Calu3 (cell line): ENCODE results near the gene APBA2. TPM values are rescaled to one million over a fixed set of nuclear protein-coding genes. Genes with fewer than 3 reads are reported as not detected.

Experiments
- BruUV-seq: library from RNA; stranded (reverse); fragments of 400-500 nt; replicated peaks from 2 replicates; lab custom pipeline; 2021; lab: Mats Ljungman, UMichigan
- CTCF ChIA-PET: fragments of 300-600 bp; sonication (Branson Sonifier 250); formaldehyde crosslinking; loops from one replicate; lab custom pipeline; 2022; ENCODE audit warnings: antibody characterized with exemption; lab: Charles Lee
- DNase-seq: peaks from one replicate; pipeline ENCODE4 v3.0.0; 2022
- H3K27ac Mint-ChIP-seq: one replicate; pipeline ENCODE4 v1.8.0; 2022; ENCODE audit warnings: mixed read lengths; ENCODE audit not compliant: unreplicated experiment
- H3K27me3 Mint-ChIP-seq: one replicate; pipeline ENCODE4 v1.8.0; 2022; ENCODE audit warnings: mixed read lengths; ENCODE audit not compliant: unreplicated experiment
- H3K36me3 Mint-ChIP-seq: one replicate; pipeline ENCODE4 v1.8.0; 2022; ENCODE audit warnings: mild to moderate bottlenecking, moderate library complexity, mixed read lengths; ENCODE audit not compliant: insufficient read depth, unreplicated experiment
- H3K4me1 Mint-ChIP-seq: one replicate; pipeline ENCODE4 v1.8.0; 2022; ENCODE audit warnings: mild to moderate bottlenecking, low read depth, mixed read lengths; ENCODE audit not compliant: unreplicated experiment
- H3K4me3 Mint-ChIP-seq: one replicate; pipeline ENCODE4 v1.8.0; 2022; ENCODE audit warnings: mild to moderate bottlenecking, low read depth, moderate library complexity, mixed read lengths; ENCODE audit not compliant: unreplicated experiment
- H3K9me3 Mint-ChIP-seq: one replicate; pipeline ENCODE4 v1.8.0; 2022; ENCODE audit warnings: low read depth, mixed read lengths; ENCODE audit not compliant: unreplicated experiment
- intact Hi-C: fragments of 100-400 bp; cut with micrococcal nuclease; formaldehyde crosslinking; loops from one replicate; pipeline ENCODE4 v1.10.0; 2022; ENCODE audit not compliant: unreplicated experiment
- total RNA-seq: library from RNA; stranded (reverse); gene quantifications from 2 replicates; pipeline ENCODE4 v1.2.3, GENCODE V29; 2022
- TF ChIP-seq, protein P1 (sequence below): fragments of 200-600 bp; IDR thresholded peaks from one replicate; pipeline ENCODE4 v1.8.0; 2022; ENCODE audit warnings: antibody characterized with exemption; ENCODE audit not compliant: unreplicated experiment

APBA2 gene
- total RNA-seq, 1 experiment from 2014 or later = not detected

DNA sequence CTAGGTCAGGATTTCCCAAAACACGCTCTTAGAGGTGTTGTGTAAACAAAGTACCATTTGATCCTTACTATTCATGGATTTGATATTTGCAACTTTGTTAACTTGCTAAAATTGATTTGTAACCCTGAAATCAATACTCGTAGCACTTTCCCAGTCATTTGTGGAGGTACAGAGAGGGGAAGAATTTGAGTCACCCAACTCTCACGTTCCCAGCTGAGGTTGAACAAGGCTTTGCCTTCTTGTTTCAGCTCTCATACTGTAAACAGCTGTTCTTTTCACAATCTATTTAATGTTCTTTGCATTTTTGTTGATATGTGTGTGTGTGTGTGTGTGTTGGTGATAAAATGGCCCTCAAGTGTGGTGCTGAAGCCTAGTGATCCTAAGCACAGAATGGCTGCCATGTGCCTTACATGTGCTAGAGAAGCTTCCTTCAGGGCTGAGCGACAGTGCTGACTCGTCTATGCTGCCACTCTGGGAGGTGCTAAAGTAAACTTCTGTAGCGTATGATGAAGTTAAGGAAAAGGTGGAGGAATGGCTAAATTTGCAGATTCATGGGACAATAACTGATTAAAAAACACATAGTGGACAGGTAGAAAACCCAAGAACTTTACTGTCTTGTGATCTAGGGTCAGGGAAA lies 173.2 kb downstream of the APBA2 start:
- Mint-ChIP-seq H3K27ac (no peak overlapping the region), H3K4me1 (no peaks in the 10 kb centered on the region), H3K36me3 (no peaks in the 10 kb centered on the region), H3K27me3 (no peaks in the 10 kb centered on the region), H3K9me3 (no peaks in the 10 kb centered on the region), H3K4me3 (no peak overlapping the region)
- DNase-seq = no peak
- BruUV-seq = no TSS peak
- intact Hi-C loops = no loop called here
- CTCF ChIA-PET = no interaction called here
- TF ChIP-seq, protein P1, sequence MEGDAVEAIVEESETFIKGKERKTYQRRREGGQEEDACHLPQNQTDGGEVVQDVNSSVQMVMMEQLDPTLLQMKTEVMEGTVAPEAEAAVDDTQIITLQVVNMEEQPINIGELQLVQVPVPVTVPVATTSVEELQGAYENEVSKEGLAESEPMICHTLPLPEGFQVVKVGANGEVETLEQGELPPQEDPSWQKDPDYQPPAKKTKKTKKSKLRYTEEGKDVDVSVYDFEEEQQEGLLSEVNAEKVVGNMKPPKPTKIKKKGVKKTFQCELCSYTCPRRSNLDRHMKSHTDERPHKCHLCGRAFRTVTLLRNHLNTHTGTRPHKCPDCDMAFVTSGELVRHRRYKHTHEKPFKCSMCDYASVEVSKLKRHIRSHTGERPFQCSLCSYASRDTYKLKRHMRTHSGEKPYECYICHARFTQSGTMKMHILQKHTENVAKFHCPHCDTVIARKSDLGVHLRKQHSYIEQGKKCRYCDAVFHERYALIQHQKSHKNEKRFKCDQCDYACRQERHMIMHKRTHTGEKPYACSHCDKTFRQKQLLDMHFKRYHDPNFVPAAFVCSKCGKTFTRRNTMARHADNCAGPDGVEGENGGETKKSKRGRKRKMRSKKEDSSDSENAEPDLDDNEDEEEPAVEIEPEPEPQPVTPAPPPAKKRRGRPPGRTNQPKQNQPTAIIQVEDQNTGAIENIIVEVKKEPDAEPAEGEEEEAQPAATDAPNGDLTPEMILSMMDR = no peak

DNA sequence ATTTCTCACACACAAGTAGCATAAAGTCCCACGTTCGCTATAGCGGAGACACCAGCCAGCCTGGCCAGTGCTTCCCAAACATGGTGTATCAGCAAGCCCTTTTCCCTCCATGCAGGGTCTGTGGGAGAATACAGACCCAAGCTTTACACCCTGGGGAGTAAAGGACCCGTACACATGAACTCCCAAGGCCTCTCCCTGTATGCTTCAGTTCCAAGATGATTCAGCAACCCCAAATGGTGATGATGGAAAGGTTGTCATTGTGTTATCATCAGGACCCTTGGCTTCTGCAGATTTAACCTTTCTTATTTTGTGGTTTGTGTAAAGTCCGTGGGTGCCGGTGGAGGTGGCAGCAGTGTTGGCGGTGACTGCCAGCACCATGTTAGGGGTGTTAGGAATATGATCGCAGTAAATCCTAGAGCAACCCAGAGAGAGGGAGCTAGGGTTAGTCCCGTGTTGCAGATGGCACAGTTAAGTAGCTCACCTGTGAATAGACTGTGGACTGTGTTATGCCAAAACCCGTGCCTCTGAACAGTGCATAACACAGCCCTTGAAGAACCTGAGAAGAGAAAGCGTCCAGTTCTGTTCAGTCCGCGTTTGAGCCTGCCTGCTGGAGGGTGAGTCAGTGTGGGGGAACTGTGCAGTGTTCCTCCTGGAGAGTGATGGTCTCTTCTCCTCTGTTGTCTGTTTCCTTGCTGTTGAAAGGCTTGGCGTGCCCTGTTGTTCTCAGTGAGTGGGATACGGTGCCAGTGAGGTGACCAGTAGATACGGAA lies 174.3 kb downstream of the APBA2 start:
- TF ChIP-seq, protein P1 = no peak
- no peaks in the 10 kb centered on the region for H3K36me3 Mint-ChIP-seq
- no peak overlapping the region for H3K4me3 Mint-ChIP-seq
- H3K27me3 Mint-ChIP-seq = no peaks in the 10 kb centered on the region
- H3K27ac Mint-ChIP-seq = no peak overlapping the region
- BruUV-seq = no TSS peak
- no peaks in the 10 kb centered on the region for H3K4me1 Mint-ChIP-seq
- intact Hi-C loops = no loop called here
- DNase-seq = no peak
- CTCF ChIA-PET = no interaction called here
- H3K9me3 Mint-ChIP-seq = no peaks in the 10 kb centered on the region

DNA sequence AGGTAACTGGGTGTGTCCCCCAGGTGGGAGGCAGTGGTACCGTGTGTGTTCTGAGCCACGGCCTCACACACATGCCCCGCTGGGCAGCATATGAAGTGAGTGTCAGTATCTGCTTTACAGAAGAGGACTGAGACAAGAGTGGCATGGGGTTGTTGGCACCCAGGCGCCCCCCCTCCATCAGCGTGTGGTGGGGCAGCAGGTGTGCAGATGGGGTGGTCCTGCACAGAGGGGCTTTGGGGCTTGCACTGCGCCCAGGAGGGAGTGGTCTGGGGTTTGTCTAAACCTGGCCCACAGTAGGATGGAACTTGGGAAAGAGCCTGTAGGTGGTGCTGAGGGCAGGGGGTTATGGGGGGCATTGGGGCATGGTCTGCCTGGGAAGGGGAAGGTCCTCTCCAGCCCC lies 176.0 kb downstream of the APBA2 start:
- H3K27me3 Mint-ChIP-seq = no peaks in the 10 kb centered on the region
- BruUV-seq = no TSS peak
- no peak overlapping the region for H3K27ac Mint-ChIP-seq
- peaks cover 2% of the 10 kb centered on the region for H3K9me3 Mint-ChIP-seq
- TF ChIP-seq, protein P1 = no peak
- DNase-seq = no peak
- CTCF ChIA-PET = no interaction called here
- no peaks in the 10 kb centered on the region for H3K4me1 Mint-ChIP-seq
- no peak overlapping the region for H3K4me3 Mint-ChIP-seq
- intact Hi-C loops = no loop called here
- H3K36me3 Mint-ChIP-seq = no peaks in the 10 kb centered on the region

DNA sequence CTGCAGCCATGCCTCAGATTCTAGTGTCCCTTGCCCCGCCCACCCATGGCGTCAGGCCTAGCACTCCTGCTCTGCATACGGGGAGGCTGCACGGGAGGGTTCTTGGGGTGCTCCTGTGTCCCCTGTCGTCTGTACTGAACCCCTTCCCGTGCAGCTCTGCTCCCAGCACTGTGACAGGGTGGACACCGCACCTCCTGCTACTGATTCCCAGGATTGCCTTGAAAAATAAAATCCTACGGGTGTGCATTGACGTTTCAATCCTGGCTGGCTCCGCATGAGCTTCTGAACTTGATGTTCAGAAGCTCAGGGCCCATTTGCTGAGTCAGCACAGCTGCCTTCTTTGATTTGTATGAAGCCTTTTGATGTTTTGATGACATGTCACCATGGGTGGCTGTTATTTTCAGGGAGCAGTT lies 176.4 kb downstream of the APBA2 start:
- peaks cover 2% of the 10 kb centered on the region for H3K9me3 Mint-ChIP-seq
- CTCF ChIA-PET = no interaction called here
- TF ChIP-seq, protein P1 = no peak

More for the DNA sequence above, 176.4 kb downstream of the APBA2 start:
- H3K27ac Mint-ChIP-seq = no peak overlapping the region
- H3K36me3 Mint-ChIP-seq = no peaks in the 10 kb centered on the region
- no peak overlapping the region for H3K4me3 Mint-ChIP-seq
- no peaks in the 10 kb centered on the region for H3K27me3 Mint-ChIP-seq
- intact Hi-C loops = no loop called here
- no TSS peak for BruUV-seq
- no peak for DNase-seq
- H3K4me1 Mint-ChIP-seq = no peaks in the 10 kb centered on the region
